ENCODE data around the gene FLT1. TPM values are rescaled to one million over a fixed set of nuclear protein-coding genes. Genes with fewer than 3 reads are reported as not detected.

The FLT1 gene
- total and polyA plus RNA-seq, 12 donors = 15.2 to 76.3 (median 44.5) TPM

DNA sequence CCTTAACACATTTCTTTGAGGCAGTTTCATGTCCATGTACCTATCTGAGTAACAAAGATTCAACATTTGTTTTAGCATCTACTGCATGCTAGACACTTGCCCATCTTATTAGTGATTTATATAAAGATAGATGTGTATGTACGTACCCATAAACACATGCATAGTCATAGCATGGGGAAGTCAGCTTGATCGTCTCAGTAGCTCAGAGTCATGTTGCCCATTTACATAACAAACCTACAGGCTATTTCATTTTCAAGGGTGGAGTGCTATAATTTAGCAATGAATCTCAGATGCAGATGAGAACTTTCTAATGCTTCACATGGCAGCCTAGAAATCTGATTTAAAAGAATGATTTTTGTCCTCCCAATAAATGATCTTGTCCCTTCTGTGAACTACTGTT is 23.5 kb downstream of the FLT1 start:
- intact Hi-C loops (cut with DNase I) = no loop called here
- peaks cover 2 to 77% (median 45%) of the 10 kb centered on the region in 9 donors for H3K4me1 ChIP-seq

DNA sequence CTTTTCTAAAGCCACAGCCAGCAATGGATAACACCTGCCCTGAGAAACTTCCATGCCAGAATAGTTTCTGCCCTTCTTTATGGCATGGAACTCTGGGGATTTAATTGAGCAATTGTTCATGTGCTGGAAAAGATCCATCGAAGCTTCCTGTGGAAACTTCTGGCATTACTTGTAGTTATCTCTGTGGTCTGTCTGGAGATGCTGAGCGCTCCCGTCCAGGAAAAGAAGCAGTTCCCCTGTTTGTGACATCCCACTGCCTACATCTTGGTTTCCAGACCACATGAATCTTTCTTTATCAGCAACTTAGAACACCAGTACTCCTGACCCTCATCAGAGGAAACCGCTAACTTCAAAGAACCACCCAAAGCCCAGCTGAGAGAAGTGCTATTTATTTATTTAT is 24.6 kb downstream of the FLT1 start:
- peaks cover 0 to 31% (median 0%) of the 10 kb centered on the region in 9 donors for H3K36me3 ChIP-seq
- ATAC-seq = peak in 2 of 8 donors; percentile 10 to 19

More for the DNA sequence above, 23.5 kb downstream of the FLT1 start:
- Histone ChIP-seq H3K27ac (no peak overlapping the region), H3K36me3 (peaks cover 0 to 20% (median 0%) of the 10 kb centered on the region in 9 donors), H3K4me3 (no peak overlapping the region), H3K27me3 (no peaks in the 10 kb centered on the region), H3K9me3 (no peaks in the 10 kb centered on the region)
- DNase-seq (no peak), ATAC-seq (no peak)
- TF ChIP-seq, protein P1, sequence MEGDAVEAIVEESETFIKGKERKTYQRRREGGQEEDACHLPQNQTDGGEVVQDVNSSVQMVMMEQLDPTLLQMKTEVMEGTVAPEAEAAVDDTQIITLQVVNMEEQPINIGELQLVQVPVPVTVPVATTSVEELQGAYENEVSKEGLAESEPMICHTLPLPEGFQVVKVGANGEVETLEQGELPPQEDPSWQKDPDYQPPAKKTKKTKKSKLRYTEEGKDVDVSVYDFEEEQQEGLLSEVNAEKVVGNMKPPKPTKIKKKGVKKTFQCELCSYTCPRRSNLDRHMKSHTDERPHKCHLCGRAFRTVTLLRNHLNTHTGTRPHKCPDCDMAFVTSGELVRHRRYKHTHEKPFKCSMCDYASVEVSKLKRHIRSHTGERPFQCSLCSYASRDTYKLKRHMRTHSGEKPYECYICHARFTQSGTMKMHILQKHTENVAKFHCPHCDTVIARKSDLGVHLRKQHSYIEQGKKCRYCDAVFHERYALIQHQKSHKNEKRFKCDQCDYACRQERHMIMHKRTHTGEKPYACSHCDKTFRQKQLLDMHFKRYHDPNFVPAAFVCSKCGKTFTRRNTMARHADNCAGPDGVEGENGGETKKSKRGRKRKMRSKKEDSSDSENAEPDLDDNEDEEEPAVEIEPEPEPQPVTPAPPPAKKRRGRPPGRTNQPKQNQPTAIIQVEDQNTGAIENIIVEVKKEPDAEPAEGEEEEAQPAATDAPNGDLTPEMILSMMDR (IDR thresholded peaks at IDR 0.05) = no peak
- whole genome bisulfite sequencing, 2 donors = 84 to 91% methylated on average over 2 of the region's 2 CpGs

DNA sequence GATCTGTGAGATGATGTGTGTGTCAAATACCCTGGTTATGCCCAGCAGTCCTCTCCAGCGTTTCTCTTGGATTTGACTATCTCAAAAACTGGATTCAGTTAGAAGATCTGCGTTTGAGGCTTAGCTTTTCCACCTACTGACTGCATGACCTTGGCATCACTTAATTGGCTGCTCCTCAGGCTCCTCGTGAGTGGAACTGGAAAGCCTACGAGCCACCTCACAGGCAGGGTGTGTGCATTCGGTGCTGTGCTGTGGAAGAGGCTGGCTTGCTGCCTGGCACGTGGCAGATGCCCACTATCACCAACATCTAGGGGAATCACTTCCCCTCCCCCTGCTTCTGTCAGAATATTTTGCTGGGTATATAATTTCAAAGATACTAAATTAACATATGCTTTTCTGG is 25.6 kb downstream of the FLT1 start:
- Histone ChIP-seq H3K36me3 (peaks cover 0 to 41% (median 0%) of the 10 kb centered on the region in 9 donors), H3K4me1 (peaks cover 0 to 75% (median 38%) of the 10 kb centered on the region in 9 donors), H3K27me3 (peaks cover 0 to 6% (median 0%) of the 10 kb centered on the region in 7 donors), H3K4me3 (no peak overlapping the region), H3K9me3 (no peaks in the 10 kb centered on the region), H3K27ac (no peak overlapping the region)
- ATAC-seq (peak in 3 of 8 donors; percentile 48 to 57 (median 53)), DNase-seq (no peak)
- intact Hi-C loops (cut with DNase I) = no loop called here
- 64 to 80% methylated on average over 6 of the region's 6 CpGs for WGBS, 2 donors
- TF ChIP-seq, protein P1 (IDR thresholded peaks at IDR 0.05) = no peak

More for the DNA sequence above, 24.6 kb downstream of the FLT1 start:
- TF ChIP-seq, protein P1 (IDR thresholded peaks at IDR 0.05) = no peak
- H3K9me3 ChIP-seq = no peaks in the 10 kb centered on the region
- no peak for DNase-seq
- H3K27ac ChIP-seq = no peak overlapping the region
- H3K4me3 ChIP-seq = no peak overlapping the region
- H3K4me1 ChIP-seq = peaks cover 0 to 74% (median 38%) of the 10 kb centered on the region in 9 donors
- peaks cover 0 to 4% (median 0%) of the 10 kb centered on the region in 7 donors for H3K27me3 ChIP-seq
- 52 to 62% methylated on average over 4 of the region's 4 CpGs for WGBS, 2 donors
- intact Hi-C loops (cut with DNase I) = no loop called here

- ATAC-seq (peak in 7 of 8 donors; percentile 8 to 60 (median 45)), DNase-seq (no peak)
- H3K4me1 ChIP-seq = peaks cover 0 to 79% (median 38%) of the 10 kb centered on the region in 9 donors
- peaks cover 0 to 10% (median 0%) of the 10 kb centered on the region in 7 donors for H3K27me3 ChIP-seq
- H3K27ac ChIP-seq = peak overlapping the region in 3 of 10 donors; percentile 2 to 37 (median 18)
- intact Hi-C loops (cut with DNase I) = no loop called here
- H3K36me3 ChIP-seq = peaks cover 0 to 49% (median 0%) of the 10 kb centered on the region in 9 donors
- H3K9me3 ChIP-seq = no peaks in the 10 kb centered on the region
- TF ChIP-seq, protein P1 (IDR thresholded peaks at IDR 0.05) = no peak
- WGBS, 2 donors = 66 to 78% methylated on average over 7 of the region's 7 CpGs
- H3K4me3 ChIP-seq = no peak overlapping the region
Measured at GRCh38 chr13:28468023-28468915, 26.7 kb downstream of the FLT1 start.
